Measurements from ENCODE around the gene UCHL1.
A peak's percentile ranks its signal among the peaks of the same experiment; 100 is the strongest.

Gene UCHL1

GRCh38 chr4:41209901-41210300 lies 46.8 kb upstream of the UCHL1 start:
- H3K9me2 ChIP-seq (ENCODE audit: low read depth, low read length), result no peaks in the 10 kb centered on the region
- no peak overlapping the region for H3K9ac ChIP-seq (ENCODE audit: low read length)
- H3K27ac ChIP-seq (ENCODE audit: low read depth, low read length, poor library complexity, severe bottlenecking), result no peak overlapping the region
- no peak overlapping the region for H3K4me3 ChIP-seq (ENCODE audit: low read depth, low read length, poor library complexity, severe bottlenecking)
- H2AFZ ChIP-seq (ENCODE audit: low read length), result no peak overlapping the region
- H4K20me1 ChIP-seq (ENCODE audit: insufficient read depth, low read length), result no peaks in the 10 kb centered on the region
- H3F3A ChIP-seq (ENCODE audit: insufficient read depth, low read length), result no peaks in the 10 kb centered on the region
- H3K27me3 ChIP-seq (ENCODE audit: insufficient read depth, low read length), result no peaks in the 10 kb centered on the region
- TF ChIP-seq EZH2 (IDR thresholded peaks at IDR 0.05; ENCODE audit: borderline replicate concordance, low read length), result no peak
- no peak for TF ChIP-seq CTCF (IDR thresholded peaks at IDR 0.05; ENCODE audit: low read length)
- no peaks in the 10 kb centered on the region for H3K79me2 ChIP-seq (ENCODE audit: insufficient read depth, low read length)
- H3K9me3 ChIP-seq (ENCODE audit: low read length), result no peaks in the 10 kb centered on the region
- peaks cover 15% of the 10 kb centered on the region for H3K4me1 ChIP-seq (ENCODE audit: insufficient read depth, low read length, severe bottlenecking)
- no peak overlapping the region for H3K4me2 ChIP-seq (ENCODE audit: low read length)
- H3K36me3 ChIP-seq (ENCODE audit: insufficient read depth, low read length), result no peaks in the 10 kb centered on the region

GRCh38 chr4:41211951-41212615 lies 44.6 kb upstream of the UCHL1 start:
- H3K9ac ChIP-seq (ENCODE audit: low read length), result no peak overlapping the region
- H3K9me2 ChIP-seq (ENCODE audit: low read depth, low read length), result no peaks in the 10 kb centered on the region
- no peaks in the 10 kb centered on the region for H3K79me2 ChIP-seq (ENCODE audit: insufficient read depth, low read length)
- no peaks in the 10 kb centered on the region for H3F3A ChIP-seq (ENCODE audit: insufficient read depth, low read length)
- H3K27ac ChIP-seq (ENCODE audit: low read depth, low read length, poor library complexity, severe bottlenecking), result no peak overlapping the region
- H3K9me3 ChIP-seq (ENCODE audit: low read length), result no peaks in the 10 kb centered on the region
- H3K4me1 ChIP-seq (ENCODE audit: insufficient read depth, low read length, severe bottlenecking), result peaks cover 32% of the 10 kb centered on the region
- no peak overlapping the region for H2AFZ ChIP-seq (ENCODE audit: low read length)
- H3K4me2 ChIP-seq (ENCODE audit: low read length), result no peak overlapping the region
- no peak overlapping the region for H3K4me3 ChIP-seq (ENCODE audit: low read depth, low read length, poor library complexity, severe bottlenecking)
- H3K36me3 ChIP-seq (ENCODE audit: insufficient read depth, low read length), result no peaks in the 10 kb centered on the region
- no peak for TF ChIP-seq EZH2 (IDR thresholded peaks at IDR 0.05; ENCODE audit: borderline replicate concordance, low read length)
- no peak for TF ChIP-seq CTCF (IDR thresholded peaks at IDR 0.05; ENCODE audit: low read length)
- no peaks in the 10 kb centered on the region for H3K27me3 ChIP-seq (ENCODE audit: insufficient read depth, low read length)
- H4K20me1 ChIP-seq (ENCODE audit: insufficient read depth, low read length), result no peaks in the 10 kb centered on the region

GRCh38 chr4:41212616-41213203 lies 44.0 kb upstream of the UCHL1 start:
- Histone ChIP-seq H3K79me2 (ENCODE audit: insufficient read depth, low read length) (no peaks in the 10 kb centered on the region), H3K4me2 (ENCODE audit: low read length) (no peak overlapping the region)

More at GRCh38 chr4:41212616-41213203, 44.0 kb upstream of the UCHL1 start:
- TF ChIP-seq EZH2 (IDR thresholded peaks at IDR 0.05; ENCODE audit: borderline replicate concordance, low read length), result no peak
- peak; percentile 47 for TF ChIP-seq CTCF (IDR thresholded peaks at IDR 0.05; ENCODE audit: low read length)
- Histone ChIP-seq H3F3A (ENCODE audit: insufficient read depth, low read length) (no peaks in the 10 kb centered on the region), H3K36me3 (ENCODE audit: insufficient read depth, low read length) (no peaks in the 10 kb centered on the region), H3K9ac (ENCODE audit: low read length) (no peak overlapping the region), H2AFZ (ENCODE audit: low read length) (no peak overlapping the region), H3K4me1 (ENCODE audit: insufficient read depth, low read length, severe bottlenecking) (peaks cover 32% of the 10 kb centered on the region), H3K9me3 (ENCODE audit: low read length) (no peaks in the 10 kb centered on the region), H3K9me2 (ENCODE audit: low read depth, low read length) (no peaks in the 10 kb centered on the region), H3K4me3 (ENCODE audit: low read depth, low read length, poor library complexity, severe bottlenecking) (no peak overlapping the region), H4K20me1 (ENCODE audit: insufficient read depth, low read length) (no peaks in the 10 kb centered on the region), H3K27ac (ENCODE audit: low read depth, low read length, poor library complexity, severe bottlenecking) (no peak overlapping the region), H3K27me3 (ENCODE audit: insufficient read depth, low read length) (no peaks in the 10 kb centered on the region)
